Epidermal melanocyte (primary cell): ENCODE data around the gene SPG7.
"Not testable (repeated sequence)": the region's sequence is repeated elsewhere in the genome, so short reads cannot be mapped to it uniquely, and the experiment has no call there.

Experiments
- DNase-seq: peaks from one replicate; pipeline ENCODE4 v3.0.0; 2011; ENCODE audit warnings: low spot score; ENCODE audit not compliant: insufficient read length

The SPG7 gene

GRCh38 chr16:89562939-89563338 lies 54.7 kb downstream of the SPG7 start:
- no peak for DNase-seq

- DNase-seq: no peak
These were observed 55.6 kb downstream of the SPG7 start for GRCh38 chr16:89563639-89564392.

- DNase-seq: no peak
These were observed 56.5 kb downstream of the SPG7 start for GRCh38 chr16:89564476-89565255.

- DNase-seq: no peak
These were observed 57.0 kb downstream of the SPG7 start for GRCh38 chr16:89565256-89565505.

GRCh38 chr16:89565506-89566372 lies 57.5 kb downstream of the SPG7 start:
- DNase-seq: no peak

GRCh38 chr16:89567656-89568594 lies 59.7 kb downstream of the SPG7 start:
- DNase-seq: no peak

GRCh38 chr16:89569506-89570341 lies 61.5 kb downstream of the SPG7 start:
- no peak for DNase-seq

- DNase-seq: no peak
These were observed 62.2 kb downstream of the SPG7 start for GRCh38 chr16:89570342-89570923.

GRCh38 chr16:89570983-89571598 lies 62.9 kb downstream of the SPG7 start:
- DNase-seq: not testable (repeated sequence)

- no peak for DNase-seq
These were observed 63.4 kb downstream of the SPG7 start for GRCh38 chr16:89571636-89572035.

GRCh38 chr16:89572073-89572484 lies 63.9 kb downstream of the SPG7 start:
- no peak for DNase-seq

GRCh38 chr16:89572485-89573205 lies 64.4 kb downstream of the SPG7 start:
- DNase-seq: no peak

GRCh38 chr16:89573826-89574680 lies 65.8 kb downstream of the SPG7 start:
- DNase-seq: no peak

GRCh38 chr16:89574681-89575246 lies 66.6 kb downstream of the SPG7 start:
- DNase-seq: peak; percentile 95

GRCh38 chr16:89575247-89576152 lies 67.3 kb downstream of the SPG7 start, which contains the start of gene CPNE7:
CPNE7 (plus strand) TSS chr16:89575758; CDS start chr16:89575898, 140 bp downstream.
- DNase-seq: no peak
